Fibroblast of skin of right biceps (primary cell): Measurements from ENCODE around the gene GASK1B.

Experiments
- DNase-seq: peaks from one replicate; pipeline ENCODE4 v3.0.0-alpha.2; 2013

GASK1B gene

DNA sequence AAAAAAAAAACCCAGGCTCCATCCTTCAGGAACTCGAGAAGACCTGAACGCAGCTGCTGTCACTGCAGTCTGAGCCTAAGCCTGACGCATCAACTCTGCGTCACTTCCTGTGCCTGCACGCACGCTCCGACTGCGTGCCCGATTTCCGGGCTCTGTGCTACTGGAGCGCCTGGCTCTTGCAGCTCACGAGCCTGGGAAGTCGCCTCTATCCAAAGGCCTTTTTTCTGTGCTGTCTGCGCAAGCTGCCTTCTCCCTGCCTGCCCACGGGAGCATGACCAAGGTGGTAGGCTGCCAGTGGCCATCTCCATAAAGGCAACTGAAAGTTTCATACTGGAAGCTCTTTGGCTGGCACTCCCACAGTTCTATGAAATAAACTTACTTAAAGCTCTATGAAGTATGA, 9.9 kb upstream of the GASK1B start:
- DNase-seq: peak; percentile 56

DNA sequence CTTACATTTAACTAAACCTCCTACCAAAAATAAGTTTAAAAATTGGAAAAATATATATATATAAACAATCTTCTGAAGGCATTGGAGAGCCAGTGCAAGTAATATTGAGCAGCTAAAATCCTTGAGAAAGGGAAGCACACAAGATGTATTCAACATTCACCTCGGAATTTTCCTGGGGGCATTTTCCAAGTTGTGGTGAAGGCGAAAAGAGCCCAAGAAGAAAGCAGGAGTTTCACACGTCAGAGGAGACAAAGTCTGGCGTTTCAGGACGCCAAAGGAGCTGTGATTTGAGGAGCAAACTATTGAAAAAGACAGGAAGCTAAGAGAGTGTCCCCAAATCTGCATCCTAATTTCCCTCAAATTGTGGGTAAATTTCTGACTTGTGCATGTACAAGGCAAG, 9.1 kb upstream of the GASK1B start:
- DNase-seq: no peak

DNA sequence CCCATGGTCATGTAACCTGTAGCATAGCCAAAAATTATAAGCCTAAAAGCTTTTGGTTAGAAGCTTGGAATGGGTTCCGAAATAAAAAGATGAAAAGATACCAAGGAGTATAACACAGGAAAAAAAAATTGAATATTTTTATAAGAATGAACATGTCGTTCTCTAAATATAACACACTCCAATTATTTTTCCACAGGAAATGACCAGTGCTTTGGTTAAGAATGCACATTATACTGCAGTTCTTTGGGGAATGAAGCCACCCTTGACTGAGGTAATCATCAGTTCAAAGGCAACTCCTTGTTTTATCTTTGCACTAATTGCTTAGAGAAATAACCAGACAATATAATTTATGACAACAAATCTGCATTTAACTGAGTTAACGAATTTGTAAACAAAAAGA, 6.6 kb upstream of the GASK1B start:
- DNase-seq: no peak

DNA sequence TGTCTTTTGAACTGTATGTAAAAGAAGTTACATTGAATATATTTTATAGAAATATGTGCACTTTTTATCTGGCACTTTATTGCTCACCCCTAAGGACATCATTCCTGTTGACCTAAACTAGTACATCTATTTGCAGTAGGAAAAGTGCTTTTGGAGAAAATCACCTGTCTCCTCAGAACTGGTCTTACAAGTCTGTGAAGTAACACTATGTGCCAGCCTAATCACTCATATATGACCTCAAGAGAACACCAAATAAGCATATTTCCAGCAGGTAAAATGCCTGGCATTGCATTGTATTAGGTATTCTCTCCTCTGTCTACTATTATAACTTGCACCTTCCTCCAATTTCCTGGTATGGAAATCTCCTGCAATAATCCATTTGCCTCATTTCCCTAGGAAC, 4.0 kb upstream of the GASK1B start:
- DNase-seq: no peak

DNA sequence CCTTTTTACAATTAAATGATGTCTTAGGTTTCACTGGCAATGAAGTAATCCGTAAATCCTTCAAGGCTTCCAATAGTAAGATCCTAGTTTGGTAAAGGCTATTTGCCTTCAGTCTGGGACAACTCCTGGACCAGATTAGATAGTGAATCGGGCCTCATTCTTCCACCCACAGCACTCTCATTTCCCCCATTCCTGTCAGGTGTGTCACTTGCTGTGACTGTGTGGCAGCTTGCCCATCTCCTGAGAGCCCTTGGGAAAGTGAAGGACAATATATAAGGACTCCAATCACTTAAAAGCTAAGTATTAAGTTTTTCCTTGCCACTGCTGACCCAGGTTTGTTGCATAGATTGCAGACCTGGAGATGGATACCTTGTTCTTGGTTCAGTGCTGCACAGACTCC, 3.3 kb upstream of the GASK1B start:
- DNase-seq: peak; percentile 63

DNA sequence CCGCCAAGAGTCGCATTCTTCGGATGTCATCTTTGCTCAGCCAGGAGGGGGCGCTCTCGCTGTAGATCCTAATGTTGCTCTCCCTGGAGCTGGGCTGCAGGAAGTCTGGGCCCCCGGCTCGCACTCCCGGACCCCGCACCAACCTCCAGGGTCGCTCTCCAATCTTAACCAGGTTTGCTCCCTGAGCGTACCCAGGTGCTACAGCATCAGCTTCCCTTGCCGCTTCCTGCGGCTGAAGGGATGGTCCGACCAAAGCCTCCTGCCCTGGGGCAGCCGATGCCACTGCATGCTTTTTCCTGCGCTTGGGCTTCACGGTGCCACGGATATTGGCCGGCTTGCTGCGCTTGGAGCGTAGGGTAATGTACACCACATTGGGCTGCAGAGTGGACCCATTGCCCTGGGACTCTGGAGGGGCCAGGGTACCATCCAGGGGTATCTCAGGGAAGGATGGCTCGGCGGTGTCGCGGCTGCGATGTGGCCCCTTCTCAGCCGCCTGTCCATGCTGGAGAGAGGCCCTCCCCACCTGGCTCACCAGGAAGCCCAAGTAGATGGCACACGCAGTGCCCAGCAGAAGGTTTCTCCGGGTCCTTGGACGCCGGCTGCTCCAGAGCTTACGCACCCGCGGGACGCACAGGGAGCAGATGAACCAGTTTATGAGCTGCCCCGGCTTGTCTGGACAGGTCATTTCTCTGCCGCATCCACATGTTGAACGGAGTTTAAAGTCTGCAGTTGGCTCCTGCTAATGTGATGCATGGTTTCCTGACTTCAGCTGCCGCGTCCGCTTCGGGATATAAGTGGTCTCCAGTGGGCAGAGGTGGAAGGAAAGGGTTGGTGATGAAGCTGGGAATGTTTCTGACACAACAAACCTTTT, 1.9 kb downstream of the GASK1B start:
- DNase-seq: peak; percentile 51

DNA sequence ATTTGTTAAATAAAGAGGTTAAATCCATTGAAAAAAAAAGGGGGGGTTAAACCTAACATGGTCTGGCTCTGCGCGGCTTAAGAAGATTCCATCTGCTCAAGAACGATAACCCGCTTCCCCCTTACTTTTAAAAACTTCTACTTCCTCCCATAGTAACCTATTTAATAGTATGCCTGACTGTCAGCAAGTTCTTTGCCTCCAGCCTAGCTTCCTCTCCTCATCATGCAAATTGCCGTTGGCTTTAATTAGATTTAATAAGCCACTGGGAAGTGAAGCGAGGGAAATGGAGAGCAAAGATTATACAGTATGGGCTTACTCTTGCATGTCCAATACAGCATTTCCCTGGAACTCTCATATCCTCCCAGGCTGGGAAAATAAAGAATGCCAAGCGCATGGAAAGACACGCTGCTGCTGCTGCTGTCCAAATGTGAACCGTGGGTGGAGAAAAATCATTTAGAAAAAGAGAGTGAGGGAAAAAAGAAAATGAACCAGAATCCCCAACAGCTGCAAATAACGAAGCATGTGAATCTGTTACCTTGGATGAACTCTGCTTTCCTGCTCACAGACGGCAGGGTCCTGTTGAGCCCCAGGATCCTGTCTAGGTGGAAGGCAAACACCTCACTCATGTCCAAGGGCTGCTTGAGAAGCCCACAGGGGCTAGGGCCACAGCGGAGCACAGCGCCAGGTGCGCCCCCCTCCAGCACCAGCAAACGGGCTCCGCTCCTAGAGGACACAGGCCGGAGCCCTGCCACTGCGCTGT, 2.7 kb downstream of the GASK1B start:
- DNase-seq: peak; percentile 43

DNA sequence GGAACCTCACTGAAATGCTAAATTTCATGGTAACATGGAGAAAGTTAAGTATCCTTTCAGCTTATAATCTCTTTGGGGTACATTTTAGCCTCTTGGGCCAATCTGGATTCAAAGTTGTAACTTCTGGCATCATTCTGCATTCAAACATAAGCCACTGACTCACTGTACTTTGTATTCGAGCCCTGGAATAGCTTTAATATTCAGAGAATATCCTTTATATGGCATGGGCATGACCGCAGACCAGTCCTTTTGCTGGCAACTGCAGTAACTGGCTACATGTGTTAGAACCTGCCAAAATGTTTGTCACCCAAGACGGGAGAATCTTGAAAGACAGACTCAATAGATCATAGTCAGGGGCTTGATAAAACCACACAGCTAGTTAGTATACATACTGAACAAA, 3.3 kb downstream of the GASK1B start:
- DNase-seq: no peak

DNA sequence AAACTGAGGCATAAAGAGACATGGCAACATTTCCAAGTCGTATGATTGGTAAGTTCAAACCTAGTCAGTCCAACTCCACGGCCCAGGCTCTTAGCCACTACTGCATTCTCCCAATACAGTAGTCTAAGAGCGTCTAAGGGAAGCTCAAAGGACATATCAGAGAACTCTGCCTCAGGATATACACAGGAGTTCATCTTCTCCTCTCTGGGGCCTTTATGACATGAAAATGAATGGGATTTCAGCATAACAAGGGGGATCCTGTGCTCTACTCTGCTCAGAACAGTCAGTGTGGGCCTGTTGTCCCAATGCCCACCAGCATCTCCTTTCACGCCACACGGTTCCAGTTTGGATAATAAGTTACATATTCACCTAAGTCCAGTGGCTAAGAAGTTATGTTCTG, 4.2 kb downstream of the GASK1B start:
- no peak for DNase-seq

DNA sequence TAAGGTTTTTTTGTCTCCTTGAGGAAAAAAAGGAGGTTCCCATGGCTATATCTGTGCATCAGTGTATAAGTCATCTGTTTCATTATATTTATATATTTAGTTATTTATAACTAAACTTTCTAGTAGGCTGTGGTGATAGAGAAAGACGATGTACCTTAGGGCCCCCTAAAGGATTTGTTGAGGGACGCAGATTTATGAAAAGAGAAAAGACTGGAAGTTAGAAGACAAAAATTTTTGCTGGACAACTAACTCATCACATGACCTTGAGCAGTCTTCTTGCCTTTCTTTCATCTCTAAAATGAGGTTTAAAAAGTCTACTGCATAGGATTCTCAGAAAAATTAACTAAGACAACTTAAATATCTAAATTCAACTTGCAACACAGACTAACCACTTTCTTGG, 6.1 kb downstream of the GASK1B start:
- no peak for DNase-seq

DNA sequence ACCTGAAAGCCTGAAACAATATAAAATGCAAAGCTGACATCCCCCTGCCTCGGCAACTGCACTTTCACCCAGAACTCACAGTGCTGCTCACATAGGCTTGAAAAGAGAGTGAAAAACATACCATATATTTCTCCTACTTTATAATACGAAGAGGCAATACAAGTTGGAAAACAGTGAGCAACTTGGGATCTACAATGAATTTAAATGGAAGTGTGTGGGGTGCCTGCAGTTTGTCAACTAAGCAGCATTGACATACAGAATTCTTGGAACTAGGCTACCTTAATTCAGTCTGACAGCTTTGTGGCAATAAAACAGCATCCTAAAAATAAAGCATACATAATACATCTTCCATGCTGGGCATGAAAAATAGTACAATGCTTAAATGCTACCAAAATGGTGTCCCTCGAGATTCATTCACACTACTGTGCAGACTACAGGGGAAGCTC, 8.0 kb downstream of the GASK1B start:
- DNase-seq: no peak

DNA sequence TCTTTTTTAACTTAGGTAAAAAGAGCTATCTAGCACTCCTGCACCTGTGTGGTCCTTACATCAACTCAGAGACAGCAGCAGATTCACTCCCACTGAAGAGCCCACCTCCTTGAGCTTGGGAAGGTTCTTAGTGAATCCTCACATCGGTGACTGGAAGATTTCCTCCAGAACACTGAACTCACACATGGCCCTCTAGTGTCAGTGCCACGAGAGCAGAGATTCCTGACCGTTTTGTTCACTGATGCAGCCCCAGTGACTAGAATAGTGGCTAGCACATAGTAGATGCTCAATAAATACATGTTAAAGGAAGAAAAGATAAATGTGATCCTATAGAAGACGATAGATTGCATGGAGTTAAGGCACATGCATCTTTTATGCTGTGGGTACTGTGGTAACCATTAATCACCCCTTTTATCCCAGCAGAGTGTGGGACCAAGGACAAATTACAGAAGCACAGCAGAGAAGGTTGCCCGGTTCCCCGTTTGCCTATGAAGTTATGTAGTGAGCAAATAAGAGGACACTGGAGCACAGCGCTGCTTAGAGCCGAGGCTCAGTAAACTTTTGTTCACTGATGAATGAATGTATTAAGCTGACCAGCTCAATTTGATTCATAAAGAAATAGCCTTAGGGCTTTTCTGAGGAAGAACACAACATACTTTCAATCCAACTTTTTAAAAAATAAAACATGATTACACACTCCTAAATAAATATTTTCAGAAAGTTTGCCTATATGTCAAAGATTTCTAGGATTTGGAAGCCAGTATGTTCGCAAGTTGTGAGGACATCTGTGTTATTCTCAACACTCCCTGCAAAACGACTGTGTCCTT, 8.7 kb downstream of the GASK1B start:
- DNase-seq: no peak

DNA sequence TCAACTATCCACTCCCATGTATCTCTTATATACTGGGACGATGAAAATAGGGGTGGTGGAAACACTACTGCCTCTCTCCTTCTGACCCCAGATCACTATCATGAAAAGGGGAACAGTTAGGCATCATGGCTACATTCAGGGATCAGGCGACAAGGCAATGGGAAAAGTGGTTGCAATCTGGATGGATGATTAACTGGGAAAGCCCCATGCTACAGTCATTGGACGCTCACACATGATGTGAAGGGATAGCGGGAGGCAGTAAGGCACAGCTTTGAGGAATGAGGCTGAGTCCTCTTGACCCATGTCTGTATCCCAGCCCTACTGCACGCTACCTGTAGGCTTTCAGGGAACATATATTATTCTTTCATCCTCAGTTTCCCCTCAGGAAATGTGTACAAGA, 10.2 kb downstream of the GASK1B start:
- DNase-seq: no peak

DNA sequence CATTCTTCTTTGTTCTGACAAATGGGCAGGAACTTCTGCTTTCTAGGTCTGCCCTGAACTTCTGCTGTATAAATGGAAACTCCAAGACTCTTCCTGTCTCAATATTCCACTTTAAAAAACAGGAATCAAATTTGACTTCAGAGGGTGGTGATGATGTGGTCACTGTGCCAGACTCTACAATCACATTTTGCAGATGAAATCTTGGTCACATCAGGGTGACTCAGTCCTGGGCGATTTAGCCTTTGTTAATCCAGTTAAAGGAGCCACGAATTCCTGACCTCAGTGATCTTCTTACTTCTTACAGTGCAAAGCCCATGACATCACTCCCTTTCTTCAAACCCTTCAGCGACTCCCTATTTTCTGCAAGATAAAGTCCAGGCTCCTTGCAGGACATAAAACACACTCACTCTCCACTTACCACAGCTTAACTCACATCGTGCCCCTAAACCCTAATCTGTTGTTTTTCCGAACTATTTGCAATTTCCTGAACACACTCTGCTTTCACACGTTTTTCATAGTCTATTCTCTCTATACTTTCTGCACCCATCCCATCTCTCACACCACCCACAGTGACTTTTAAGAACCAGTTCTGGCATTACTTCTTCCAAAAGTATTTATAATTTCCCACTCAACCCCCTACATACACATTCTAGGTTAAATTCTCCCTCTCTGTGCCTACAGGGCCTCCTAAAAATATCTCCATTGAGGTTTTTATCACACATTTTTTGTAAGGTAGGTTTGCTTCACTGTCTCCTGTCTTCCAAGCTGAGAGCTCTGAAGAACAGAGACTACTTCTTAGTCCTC, 11.1 kb downstream of the GASK1B start:
- peak; percentile 86 for DNase-seq

DNA sequence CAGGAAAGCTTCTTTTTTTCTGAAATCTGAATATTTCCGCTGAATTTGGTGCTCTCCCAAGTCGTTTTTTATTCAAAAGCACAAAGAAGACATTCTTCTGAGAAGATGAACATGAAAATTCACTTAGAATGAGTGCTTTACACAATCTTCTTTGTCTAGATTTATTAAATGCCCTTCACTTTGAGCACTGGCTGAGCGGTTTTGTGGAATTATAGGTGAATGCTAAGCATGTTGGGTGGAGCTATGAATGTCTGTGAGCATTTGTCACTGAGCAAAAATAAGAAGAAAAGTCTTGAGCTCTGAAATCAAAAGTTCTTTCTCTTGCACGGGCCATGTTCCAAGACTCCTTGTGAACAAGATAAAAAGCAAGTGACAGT, 13.1 kb downstream of the GASK1B start:
- DNase-seq: no peak

DNA sequence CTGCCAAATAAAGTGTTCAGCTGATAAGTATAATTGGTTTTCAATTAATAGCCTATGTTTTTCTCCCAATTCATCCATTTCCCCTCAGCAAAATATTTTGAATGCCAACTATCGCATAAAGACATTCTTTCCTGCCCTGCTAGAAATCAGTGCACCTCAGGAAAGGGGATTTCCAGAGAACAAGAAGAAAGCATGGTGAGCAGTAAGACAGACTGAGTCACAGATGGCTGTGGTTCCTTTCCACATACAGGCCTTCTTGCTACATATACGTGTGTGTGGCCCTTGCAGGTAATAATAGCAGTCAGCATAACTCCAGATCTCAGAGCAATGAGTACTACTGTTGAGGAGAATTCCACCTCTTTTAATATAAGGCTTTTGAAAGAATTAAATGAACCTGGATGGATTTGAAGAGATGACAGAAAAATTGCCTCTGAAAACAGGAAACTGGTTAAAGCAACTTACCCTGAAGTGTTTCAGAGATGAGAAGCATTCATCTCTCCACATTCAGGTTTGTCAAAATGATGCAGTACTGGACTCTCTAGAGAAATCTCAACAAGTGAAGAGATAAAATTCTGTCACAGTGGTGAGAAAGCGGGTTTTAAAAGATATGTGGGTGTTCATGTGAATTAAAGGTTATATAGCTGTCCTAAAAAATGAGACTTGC, 13.6 kb downstream of the GASK1B start:
- DNase-seq: peak; percentile 67

DNA sequence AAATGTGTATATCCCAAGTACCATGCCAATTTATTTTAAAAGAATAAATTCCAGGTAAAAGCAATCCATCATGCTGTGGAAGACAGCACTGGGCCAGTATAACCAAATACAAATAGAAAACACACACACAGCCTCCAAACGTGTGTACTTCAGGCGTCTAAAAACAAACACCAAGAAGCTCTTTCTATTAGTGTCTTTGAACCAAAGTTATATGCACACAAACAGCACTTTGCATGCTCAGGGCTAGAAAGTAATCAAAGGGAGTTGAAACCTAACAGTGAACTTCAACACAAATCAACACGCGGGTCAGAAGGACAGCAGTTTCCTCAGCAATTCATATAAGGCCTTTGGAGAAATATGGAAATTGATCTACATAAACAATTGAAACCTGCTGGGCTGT, 15.4 kb downstream of the GASK1B start:
- DNase-seq: no peak

DNA sequence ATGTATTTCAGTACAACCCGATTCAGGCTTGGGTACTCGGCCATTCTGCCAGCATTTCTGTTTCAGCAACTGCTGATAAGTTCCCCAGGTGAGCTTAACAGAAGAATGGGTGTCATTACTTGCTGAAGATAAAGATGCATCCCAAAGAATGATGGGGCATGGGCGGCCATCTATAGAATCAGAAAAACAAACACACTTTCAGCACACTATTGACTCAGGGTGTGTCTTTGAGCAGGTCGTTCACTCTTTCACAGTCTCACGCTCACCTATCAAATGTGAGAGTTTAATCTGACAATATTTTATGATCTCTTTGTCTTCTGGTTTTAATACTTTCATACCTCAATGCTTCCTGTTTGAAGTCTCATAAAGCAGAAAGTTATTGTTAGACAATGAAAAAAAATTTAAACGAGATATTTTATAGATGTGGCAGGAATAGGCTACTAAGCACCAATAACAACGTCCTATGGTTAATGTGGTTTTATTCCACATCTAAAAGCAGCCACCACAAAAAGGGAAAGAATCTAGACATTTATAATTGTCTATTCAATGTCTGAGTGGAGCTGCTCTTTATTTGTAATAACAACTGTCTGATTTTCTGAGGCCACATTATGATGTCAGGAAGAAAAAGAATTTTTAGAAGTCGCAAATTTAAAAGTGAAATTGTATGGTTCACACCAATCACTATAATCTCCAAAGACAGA, 17.0 kb downstream of the GASK1B start:
- DNase-seq: no peak

DNA sequence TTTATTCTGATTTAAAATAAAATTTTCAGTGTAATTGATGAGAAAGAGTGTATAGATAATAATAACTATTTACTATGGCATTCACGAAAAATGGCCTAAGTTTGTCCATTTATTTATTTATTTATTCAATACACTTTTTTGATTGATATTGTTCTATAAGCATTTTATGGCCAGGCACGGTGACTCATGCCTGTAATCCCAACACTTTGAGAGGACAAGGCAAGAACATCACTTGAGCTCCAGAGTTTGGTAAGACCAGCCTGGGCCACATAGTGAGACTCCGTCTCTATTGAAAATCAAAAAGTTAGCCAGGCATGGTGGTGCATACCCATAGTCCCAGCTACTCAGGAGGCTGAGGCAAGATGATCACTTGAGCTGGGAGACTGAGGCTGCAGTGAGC, 25.7 kb downstream of the GASK1B start:
- no peak for DNase-seq

DNA sequence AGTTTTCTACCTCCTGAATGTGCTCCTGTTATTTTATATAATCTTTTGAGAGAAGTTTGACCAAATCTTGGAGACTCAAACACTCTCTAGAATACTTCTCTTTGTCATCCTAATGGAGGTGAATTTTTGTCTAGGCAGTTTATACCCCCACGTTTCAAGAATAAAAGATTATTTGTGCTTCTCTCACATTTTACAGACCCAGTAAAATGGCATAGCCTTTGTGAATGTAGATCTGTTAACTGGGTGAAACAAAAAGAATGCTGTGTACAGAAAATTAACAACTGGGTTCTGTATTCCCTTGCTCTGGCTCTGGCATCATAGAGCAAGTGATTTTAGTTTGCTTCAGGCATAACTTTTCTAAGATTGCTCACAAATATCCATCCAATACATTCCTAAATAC, 26.1 kb downstream of the GASK1B start:
- DNase-seq: no peak

DNA sequence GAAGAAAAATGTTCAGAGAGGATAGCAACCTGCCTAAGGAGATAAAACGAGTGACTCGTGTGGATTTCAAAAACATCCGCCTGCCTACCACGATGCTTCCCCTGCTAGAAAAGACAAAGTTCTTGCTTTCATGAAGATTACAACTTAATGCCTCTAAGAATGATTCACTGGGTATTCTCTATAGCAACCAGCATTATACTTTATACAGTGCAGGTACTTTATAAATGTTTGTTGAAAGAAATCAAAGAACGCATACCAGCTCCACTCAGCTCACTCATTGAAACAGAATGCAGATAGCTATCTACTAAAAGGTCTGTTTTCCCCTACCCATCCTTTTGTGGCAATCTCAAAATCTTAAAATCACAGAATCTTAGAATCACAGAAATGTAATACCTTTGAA, 33.7 kb downstream of the GASK1B start:
- DNase-seq: peak; percentile 25
